ENCODE data around the gene PQBP1.
"Not testable (repeated sequence)": the region's sequence is repeated elsewhere in the genome, so short reads cannot be mapped to it uniquely, and the experiment has no call there.

PQBP1 gene

DNA sequence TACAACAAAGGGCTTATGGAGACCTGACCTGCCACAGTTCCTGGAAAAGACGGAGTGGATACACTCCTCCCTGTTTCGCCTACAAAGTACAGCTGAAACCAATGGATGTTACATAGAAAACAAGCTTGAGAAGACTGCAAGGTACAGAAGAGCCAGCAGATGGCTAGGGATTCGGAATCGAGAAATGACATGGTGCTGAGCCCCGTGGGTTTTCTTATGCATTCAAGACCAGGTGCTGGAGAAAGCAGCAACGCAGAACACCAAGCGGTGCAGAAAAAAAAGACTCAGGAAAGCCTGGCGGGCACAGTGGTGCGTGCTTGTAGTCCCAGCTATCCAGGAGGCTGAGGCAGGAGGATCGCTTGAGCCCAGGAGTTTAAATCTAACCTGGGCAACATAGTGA, 14.0 kb upstream of the PQBP1 start:
- in situ Hi-C loops (cut with HindIII; ENCODE audit: low sequenced_read_pairs), result no loop called here
- TF ChIP-seq, protein P1, sequence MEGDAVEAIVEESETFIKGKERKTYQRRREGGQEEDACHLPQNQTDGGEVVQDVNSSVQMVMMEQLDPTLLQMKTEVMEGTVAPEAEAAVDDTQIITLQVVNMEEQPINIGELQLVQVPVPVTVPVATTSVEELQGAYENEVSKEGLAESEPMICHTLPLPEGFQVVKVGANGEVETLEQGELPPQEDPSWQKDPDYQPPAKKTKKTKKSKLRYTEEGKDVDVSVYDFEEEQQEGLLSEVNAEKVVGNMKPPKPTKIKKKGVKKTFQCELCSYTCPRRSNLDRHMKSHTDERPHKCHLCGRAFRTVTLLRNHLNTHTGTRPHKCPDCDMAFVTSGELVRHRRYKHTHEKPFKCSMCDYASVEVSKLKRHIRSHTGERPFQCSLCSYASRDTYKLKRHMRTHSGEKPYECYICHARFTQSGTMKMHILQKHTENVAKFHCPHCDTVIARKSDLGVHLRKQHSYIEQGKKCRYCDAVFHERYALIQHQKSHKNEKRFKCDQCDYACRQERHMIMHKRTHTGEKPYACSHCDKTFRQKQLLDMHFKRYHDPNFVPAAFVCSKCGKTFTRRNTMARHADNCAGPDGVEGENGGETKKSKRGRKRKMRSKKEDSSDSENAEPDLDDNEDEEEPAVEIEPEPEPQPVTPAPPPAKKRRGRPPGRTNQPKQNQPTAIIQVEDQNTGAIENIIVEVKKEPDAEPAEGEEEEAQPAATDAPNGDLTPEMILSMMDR (IDR thresholded peaks at IDR 0.05; ENCODE audit: low read depth, low read length), result no peak
- no peak for DNase-seq (ENCODE audit: low read depth, low spot score)
- H3K4me3 ChIP-seq (ENCODE audit: low read depth, low read length), result no peak overlapping the region

DNA sequence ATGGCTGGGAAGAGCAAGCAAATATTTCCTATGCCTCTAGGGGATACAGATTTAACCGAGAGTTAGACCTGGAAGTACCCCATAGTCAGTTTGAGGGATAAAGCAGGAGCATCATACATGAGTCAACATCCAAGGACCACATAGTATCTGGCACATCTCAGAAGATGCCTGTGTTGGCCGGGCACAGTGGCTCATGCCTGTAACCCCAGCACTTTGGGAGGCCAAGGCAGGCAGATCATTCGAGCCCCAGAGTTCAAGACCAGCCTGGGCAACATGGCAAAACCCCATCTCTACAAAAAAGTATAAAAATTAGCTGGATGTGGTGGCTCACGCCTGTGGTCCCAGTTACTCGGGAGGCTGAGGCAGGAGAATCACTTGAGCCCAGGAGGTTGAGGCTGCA, 11.1 kb upstream of the PQBP1 start:
- H3K4me3 ChIP-seq (ENCODE audit: low read depth, low read length); in situ Hi-C loops (cut with HindIII; ENCODE audit: low sequenced_read_pairs); DNase-seq (ENCODE audit: low read depth, low spot score): not testable (repeated sequence)

DNA sequence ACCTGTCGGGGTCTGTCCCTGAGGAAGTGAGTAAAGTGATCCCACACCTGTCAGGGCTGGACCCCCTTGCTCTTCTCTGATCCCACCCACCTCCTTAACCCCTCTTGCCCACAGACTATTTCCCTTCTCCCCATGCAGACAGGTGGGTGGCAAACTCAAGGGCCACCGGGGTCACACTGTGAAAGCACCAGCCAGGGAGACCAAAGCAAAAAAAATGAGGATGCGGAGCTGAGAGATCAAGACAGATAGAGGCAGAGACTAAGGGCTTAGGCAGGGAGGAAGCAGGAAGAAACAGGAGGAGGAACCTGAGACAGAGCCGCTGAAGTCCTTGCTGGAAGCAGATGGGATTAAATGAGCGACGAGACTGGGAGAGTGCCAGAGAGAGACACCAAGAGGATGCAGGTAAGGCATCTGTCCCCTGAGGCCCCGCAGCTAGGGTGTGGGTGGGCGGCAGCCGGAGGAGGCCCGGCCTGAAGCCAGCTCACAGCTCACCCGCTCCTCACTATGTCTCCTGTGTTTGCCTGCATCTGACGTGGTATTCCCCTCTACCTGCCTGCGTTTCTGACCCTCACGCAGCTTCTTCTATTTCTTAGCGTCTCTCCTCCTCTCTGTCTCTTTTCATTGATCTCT, 7.3 kb upstream of the PQBP1 start:
- DNase-seq (ENCODE audit: low read depth, low spot score), result no peak
- in situ Hi-C loops (cut with HindIII; ENCODE audit: low sequenced_read_pairs), result no loop called here
- TF ChIP-seq, protein P1 (IDR thresholded peaks at IDR 0.05; ENCODE audit: low read depth, low read length), result no peak
- H3K4me3 ChIP-seq (ENCODE audit: low read depth, low read length), result no peak overlapping the region

DNA sequence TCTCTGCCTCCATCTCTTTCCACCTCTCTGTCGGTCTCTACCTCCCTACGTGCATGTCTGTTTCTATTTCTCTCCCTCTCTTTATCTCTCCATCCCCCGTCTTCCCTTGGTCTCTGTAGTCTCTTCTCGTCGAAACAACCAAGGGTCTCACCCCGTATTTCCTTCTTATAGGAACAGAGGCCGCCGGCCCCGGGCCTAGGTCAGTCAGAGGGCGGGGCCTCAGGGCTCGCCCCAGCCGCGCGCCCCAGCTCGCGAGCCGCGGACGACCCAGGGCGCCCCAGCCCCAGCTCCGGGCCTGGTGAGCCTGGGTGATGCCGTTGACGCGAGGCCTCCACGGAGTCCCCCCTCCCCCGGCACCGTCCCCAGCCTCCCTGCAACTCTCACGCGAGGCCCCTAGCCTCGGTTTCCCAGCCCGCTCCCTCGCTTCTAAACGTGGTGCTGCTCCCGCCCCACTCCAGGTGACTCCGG, 6.8 kb upstream of the PQBP1 start:
- in situ Hi-C loops (cut with HindIII; ENCODE audit: low sequenced_read_pairs), result no loop called here
- DNase-seq (ENCODE audit: low read depth, low spot score), result no peak
- peak overlapping the region; percentile 40 for H3K4me3 ChIP-seq (ENCODE audit: low read depth, low read length)
- TF ChIP-seq, protein P1 (IDR thresholded peaks at IDR 0.05; ENCODE audit: low read depth, low read length), result no peak

DNA sequence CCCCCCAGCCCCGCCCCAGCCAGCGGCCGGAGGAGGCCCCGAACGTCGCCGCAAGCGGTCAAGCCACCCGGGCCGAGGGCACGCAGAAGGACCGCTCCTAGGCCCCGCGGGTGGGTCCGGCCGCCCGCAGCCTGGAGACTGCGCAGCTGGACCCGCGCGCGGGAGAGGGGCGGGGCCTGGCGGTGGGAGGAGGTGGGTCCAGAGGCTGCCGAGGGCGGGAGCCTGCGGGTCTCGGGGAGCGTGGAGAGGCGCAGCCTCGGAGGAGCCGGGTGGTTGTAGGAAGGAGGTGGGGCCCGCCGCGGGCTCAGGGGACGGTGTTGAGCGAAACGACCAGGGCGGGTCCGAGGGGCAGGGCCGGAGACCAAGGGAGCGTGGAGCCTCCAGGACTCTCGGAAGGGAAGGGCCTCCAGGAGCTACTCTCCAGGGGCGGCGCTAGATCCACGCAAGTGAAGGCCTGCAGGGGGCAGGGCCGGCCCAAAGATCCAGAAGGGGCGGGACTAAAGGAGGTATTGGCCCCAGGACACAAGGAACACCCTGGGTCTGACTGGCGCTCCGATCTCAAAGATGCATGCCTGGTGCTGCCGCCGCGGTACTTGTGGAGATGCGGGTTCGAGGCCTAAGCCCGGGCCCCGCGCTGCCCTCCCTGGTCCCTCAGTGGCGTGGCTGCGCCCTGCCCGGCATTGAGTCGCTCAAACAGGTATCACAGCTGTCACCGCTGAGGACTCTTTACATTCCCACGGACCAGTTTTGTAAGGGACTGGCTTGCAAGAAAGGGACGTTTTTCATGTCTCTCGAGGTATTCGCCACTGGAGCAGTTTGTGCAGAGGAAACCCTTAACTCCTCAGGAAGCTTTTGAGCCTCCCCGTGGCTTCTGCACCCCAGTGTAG, 6.1 kb upstream of the PQBP1 start:
- peak; percentile 81 for DNase-seq (ENCODE audit: low read depth, low spot score)
- in situ Hi-C loops (cut with HindIII; ENCODE audit: low sequenced_read_pairs), result no loop called here
- peak overlapping the region; percentile 40 for H3K4me3 ChIP-seq (ENCODE audit: low read depth, low read length)
- TF ChIP-seq, protein P1 (IDR thresholded peaks at IDR 0.05; ENCODE audit: low read depth, low read length), result peak; percentile 47

DNA sequence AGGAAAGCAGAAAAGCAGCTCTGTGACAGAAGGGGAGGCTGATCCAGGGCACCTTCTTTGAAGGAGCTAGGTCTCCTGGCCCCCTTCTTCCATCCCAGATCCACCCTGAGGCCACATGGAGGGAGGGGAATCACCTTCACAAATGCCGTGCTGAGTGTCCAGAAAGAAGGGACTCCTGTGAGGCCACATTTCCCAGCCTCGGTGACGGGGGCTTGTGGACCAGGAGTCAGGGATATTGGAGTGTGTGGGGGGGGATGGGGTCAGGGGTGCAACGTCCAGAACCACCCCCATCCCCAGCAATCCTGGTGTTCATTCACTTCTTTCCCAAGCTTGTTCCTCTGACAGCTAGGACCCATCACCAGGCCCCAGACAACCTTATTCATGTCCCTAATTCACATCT, 4.8 kb upstream of the PQBP1 start:
- in situ Hi-C loops (cut with HindIII; ENCODE audit: low sequenced_read_pairs), result no loop called here
- DNase-seq (ENCODE audit: low read depth, low spot score), result no peak
- TF ChIP-seq, protein P1 (IDR thresholded peaks at IDR 0.05; ENCODE audit: low read depth, low read length), result no peak
- no peak overlapping the region for H3K4me3 ChIP-seq (ENCODE audit: low read depth, low read length)

Data from astrocyte of the spinal cord (primary cell).